Uterus (tissue), 4 donors: ENCODE measurements around the gene CWC27. TPM values are rescaled to one million over a fixed set of nuclear protein-coding genes. Genes with fewer than 3 reads are reported as not detected.

Experiments used
- DNase-seq, 2 donors: peaks; one replicate each; pipeline ENCODE4 v3.0.0-alpha.2; 2019 to 2020
- H3K27ac ChIP-seq, 2 donors: fragments of 200-600 bp; sonication (generic); 1 replicate in 1 of 2; 2 replicates in 1 of 2; pipeline ENCODE4 v1.5.1; 2016 to 2018
- H3K27me3 ChIP-seq, 2 donors: fragments of 200-600 bp; sonication (generic); one replicate each; pipeline ENCODE4 v1.5.1; 2018 to 2019; ENCODE audit warnings: control low read depth in 1 of 2
- H3K36me3 ChIP-seq, 2 donors: fragments of 200-600 bp; sonication (generic); one replicate each; pipeline ENCODE4 v1.5.1; 2019; ENCODE audit warnings: control low read depth in 1 of 2
- H3K4me1 ChIP-seq, 2 donors: fragments of 200-600 bp; sonication (generic); one replicate each; pipeline ENCODE4 v1.5.1; 2018 to 2019; ENCODE audit warnings: control low read depth in 1 of 2
- H3K4me3 ChIP-seq, 2 donors: fragments of 200-600 bp; sonication (generic); 1 replicate in 1 of 2; 2 replicates in 1 of 2; pipeline ENCODE4 v1.5.1; 2018 to 2019; ENCODE audit warnings: mild to moderate bottlenecking in 1 of 2
- H3K9me3 ChIP-seq, 2 donors: fragments of 200-600 bp; sonication (generic); one replicate each; pipeline ENCODE4 v1.5.1; 2019; ENCODE audit warnings: control low read depth in 1 of 2
- CTCF ChIP-seq, 4 experiments: fragments of 200-600 bp in 2 of 4; fragments of 450-650 bp in 2 of 4; sonication (generic) in 2 of 4; IDR thresholded peaks; one replicate each; pipeline ENCODE4 v1.5.1; 2016 to 2019; ENCODE audit warnings: antibody characterized with exemption in 4 of 4, mild to moderate bottlenecking in 2 of 4, moderate library complexity in 1 of 4
- POLR2A ChIP-seq, 2 donors: fragments of 450-650 bp; IDR thresholded peaks; one replicate each; pipeline ENCODE4 v1.6.1; 2016; ENCODE audit warnings: antibody characterized with exemption in 2 of 2, mild to moderate bottlenecking in 1 of 2, moderate library complexity in 1 of 2
- intact Hi-C: fragments of 100-400 bp; cut with DNase I; formaldehyde crosslinking; loops from one replicate; pipeline ENCODE4 v1.15.1; 2023; ENCODE audit warnings: low total_unique reads
- total RNA-seq, 4 donors: library from RNA; depleted of rRNA in 3 of 4; stranded (reverse); fragments of >200 nt in 3 of 4; gene quantifications; one replicate each; pipeline versions ENCODE4 v1.1.0 to v1.2.4, GENCODE V29; 2014 to 2023
- donor health status: DM: yes; HTN: yes; CAD: no.

Gene CWC27
- total RNA-seq, 4 donors from 2014 or later = 7.6 to 28.2 (median 24.2) TPM

- intact Hi-C loops = no loop called here
- no peaks in the 10 kb centered on the region for H3K27me3 ChIP-seq
- H3K4me3 ChIP-seq = no peak overlapping the region
- no peaks in the 10 kb centered on the region for H3K36me3 ChIP-seq
- H3K4me1 ChIP-seq = no peaks in the 10 kb centered on the region
- H3K9me3 ChIP-seq = no peaks in the 10 kb centered on the region
- no peak overlapping the region for H3K27ac ChIP-seq
- TF ChIP-seq POLR2A (IDR thresholded peaks at IDR 0.05) (no peak), CTCF (IDR thresholded peaks at IDR 0.05) (peak; percentile 42 to 65 (median 54))
- no peak for DNase-seq
Measured at GRCh38 chr5:64958757-64959391, 190.1 kb downstream of the CWC27 start.

DNA sequence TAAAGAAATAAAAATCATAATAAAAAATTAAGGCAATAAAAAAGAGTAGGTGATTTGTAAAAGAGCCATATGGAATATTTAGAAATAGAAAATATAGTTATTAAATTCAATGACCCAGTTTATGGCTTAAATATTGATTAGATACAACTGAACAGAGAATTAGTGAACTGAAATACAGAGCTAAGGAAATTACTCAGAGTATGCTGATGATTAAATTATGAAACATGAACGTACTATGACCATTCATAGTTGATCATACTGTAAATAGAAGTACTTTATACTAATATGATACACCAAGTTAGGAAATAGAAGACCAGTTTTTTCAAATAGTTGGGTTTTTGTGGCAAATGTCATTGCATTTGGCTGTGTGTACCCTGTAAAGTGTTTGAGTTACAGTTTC, 194.5 kb downstream of the CWC27 start:
- no peak for DNase-seq
- H3K27me3 ChIP-seq = no peaks in the 10 kb centered on the region

DNA sequence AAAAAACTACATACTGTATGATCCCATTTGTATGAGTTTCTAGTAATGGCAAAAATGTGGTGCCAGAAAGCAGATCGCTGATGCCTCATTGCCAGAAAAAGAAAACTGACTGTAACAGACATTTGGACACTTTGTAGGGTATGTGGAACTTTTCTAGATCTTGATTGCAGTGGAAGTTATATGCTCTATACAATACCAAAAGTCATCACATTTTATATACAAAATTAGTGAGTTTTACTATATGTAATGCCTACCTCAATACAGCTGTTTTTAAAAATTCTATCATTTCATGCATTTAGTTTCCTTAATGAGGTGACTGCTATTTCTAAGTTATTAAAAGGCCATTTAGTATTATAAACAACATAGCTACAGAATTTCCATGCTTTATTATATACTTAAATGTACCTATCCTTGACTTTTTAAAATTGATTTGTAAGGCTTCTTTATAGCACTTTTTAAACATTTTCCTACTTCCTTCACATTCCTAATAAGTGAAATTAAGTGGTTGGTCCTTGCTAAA, 199.9 kb downstream of the CWC27 start:
- no peak for DNase-seq
- no peak overlapping the region for H3K27ac ChIP-seq
- H3K9me3 ChIP-seq = no peaks in the 10 kb centered on the region
- H3K36me3 ChIP-seq = no peaks in the 10 kb centered on the region
- intact Hi-C loops = loop anchor here (10.0 kb wide), 1 partner anchor 136 kb away; no protein-coding TSS in a partner anchor
- H3K27me3 ChIP-seq = no peaks in the 10 kb centered on the region
- H3K4me3 ChIP-seq = no peak overlapping the region
- TF ChIP-seq POLR2A (IDR thresholded peaks at IDR 0.05) (no peak), CTCF (IDR thresholded peaks at IDR 0.05) (no peak)
- no peaks in the 10 kb centered on the region for H3K4me1 ChIP-seq

More for the DNA sequence above, 194.5 kb downstream of the CWC27 start:
- intact Hi-C loops = loop anchor here (10.0 kb wide), 1 partner anchor 142 kb away; no protein-coding TSS in a partner anchor
- H3K4me1 ChIP-seq = no peaks in the 10 kb centered on the region
- H3K9me3 ChIP-seq = no peaks in the 10 kb centered on the region
- no peaks in the 10 kb centered on the region for H3K36me3 ChIP-seq
- no peak overlapping the region for H3K27ac ChIP-seq
- no peak overlapping the region for H3K4me3 ChIP-seq
- TF ChIP-seq CTCF (IDR thresholded peaks at IDR 0.05) (no peak), POLR2A (IDR thresholded peaks at IDR 0.05) (no peak)

DNA sequence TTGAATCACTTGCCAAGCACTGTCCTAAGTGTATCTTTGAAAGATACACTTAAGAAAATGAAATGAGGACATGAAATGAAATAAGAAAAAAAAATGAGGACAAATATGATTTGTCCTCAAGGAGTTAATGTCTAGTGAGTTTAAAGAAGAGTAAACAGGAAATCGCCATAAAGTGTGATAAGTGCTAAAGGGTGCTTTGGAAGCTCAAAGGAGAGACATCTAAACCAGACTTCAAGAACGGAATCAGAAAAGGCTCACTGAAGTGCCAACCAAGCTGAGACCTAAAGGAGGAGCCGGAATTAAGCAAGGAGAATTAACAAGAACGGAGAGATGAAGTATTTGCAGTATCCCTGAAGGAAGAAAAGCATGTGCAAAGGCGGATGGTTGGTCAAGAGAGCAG, 200.8 kb downstream of the CWC27 start:
- TF ChIP-seq POLR2A (IDR thresholded peaks at IDR 0.05) (no peak), CTCF (IDR thresholded peaks at IDR 0.05) (no peak)
- no peak for DNase-seq
- intact Hi-C loops = loop anchor here (10.0 kb wide), 1 partner anchor 135 kb away; no protein-coding TSS in a partner anchor
- Histone ChIP-seq H3K4me3 (no peak overlapping the region), H3K36me3 (no peaks in the 10 kb centered on the region), H3K27me3 (no peaks in the 10 kb centered on the region), H3K9me3 (no peaks in the 10 kb centered on the region), H3K27ac (no peak overlapping the region), H3K4me1 (no peaks in the 10 kb centered on the region)

DNA sequence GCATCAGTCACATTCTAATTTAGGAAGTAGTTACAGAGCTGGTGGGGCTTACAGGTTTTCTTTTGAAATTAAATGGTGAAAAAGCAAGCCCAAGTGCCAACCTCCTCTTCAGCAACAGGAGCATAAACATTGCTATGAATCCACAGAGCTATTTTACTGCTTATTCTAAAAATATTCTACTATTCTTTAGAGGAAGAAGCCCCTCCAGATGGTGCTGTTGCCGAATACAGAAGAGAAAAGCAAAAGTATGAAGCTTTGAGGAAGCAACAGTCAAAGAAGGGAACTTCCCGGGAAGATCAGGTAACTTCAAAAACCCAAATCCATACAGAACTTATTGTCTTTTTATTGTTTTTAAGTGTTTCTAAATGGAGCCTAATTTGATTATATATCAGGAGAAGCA, 202.8 kb downstream of the CWC27 start:
- Histone ChIP-seq H3K4me1 (no peaks in the 10 kb centered on the region), H3K27ac (no peak overlapping the region), H3K27me3 (no peaks in the 10 kb centered on the region), H3K36me3 (no peaks in the 10 kb centered on the region), H3K9me3 (no peaks in the 10 kb centered on the region), H3K4me3 (no peak overlapping the region)
- intact Hi-C loops = no loop called here
- TF ChIP-seq POLR2A (IDR thresholded peaks at IDR 0.05) = no peak
- TF ChIP-seq CTCF (IDR thresholded peaks at IDR 0.05) = peak in 1 of 4 experiments; percentile 29
- DNase-seq = no peak
